Skin of body (tissue), 2 donors: ENCODE data around the gene XPC. TPM values are rescaled to one million over a fixed set of nuclear protein-coding genes. Genes with fewer than 3 reads are reported as not detected.
A peak's percentile ranks its signal among the peaks of the same experiment; 100 is the strongest.

Source experiments
- DNase-seq: peaks from one replicate; lab custom pipeline; 2025; lab: John Stamatoyannopoulos, UW
- total RNA-seq: library from RNA; depleted of rRNA; stranded (reverse); fragments of >200 nt; gene quantifications from one replicate; pipeline ENCODE4 v1.2.3, GENCODE V29; 2014

XPC gene
- total RNA-seq, 1 donor from 2014 or later = 18.5 TPM

DNA sequence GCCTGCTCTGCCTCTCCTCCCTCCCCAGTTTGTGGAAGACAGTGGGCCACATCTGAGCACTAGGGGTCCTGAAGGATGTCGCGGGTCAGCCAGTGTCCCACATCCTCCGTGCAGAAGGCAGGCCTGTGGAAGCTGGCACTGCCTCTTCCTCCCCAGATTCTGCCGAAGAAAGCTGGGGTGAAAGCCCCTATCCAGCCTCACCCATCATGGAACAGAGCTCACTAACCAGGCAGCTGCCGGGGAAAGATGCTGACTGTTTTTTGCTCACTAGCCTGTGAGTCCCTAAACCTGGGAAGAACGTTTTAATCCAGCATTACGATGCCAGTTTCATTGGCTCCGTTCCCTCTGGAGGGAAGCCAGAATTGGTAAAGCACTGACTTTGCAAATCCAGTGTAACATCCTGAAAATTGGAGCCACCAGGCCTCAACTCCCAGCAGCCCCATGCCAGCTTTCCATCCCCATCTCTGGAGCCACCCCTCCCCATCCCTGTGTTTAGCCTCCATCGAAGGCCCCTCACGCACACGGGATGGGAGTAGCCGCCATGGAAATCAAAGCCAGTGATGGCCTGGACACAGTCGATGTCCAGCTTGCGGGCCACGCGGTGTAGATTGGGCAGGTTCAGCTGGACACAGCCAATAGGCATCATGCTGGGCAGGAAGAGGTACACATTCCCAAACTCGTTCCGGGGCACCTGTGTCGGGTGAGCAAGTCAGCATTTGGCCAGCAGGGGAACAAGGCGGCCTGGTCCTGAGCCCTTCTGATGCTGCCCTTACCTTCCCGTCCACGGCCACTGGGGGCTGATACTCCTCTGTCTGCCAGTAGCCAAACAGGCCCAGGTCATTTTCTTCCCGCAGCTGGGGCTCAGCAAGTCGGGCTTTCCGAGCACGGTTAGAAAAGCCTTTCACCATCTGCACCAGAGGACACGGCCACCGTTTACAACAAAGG lies 30.1 kb downstream of the XPC start:
- DNase-seq = no peak

DNA sequence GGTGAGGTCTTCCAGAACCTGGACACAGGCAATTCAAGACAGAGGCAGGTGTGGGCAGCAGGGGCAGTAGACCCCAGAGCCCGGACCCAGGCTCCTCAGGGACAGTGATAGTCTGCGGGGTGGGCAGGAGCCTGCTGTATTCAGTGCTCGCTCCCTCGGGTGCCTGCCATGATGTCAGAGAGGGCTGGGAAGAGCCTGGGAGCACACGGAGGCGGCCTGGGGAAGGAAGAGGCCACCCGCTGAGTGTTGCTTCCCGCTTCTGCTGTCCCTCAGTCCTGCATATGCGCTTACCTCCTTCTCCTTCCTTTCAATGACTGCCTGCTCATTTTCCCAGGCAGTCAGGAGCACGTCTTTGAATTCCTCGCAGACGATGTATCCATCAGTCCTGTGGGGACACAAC lies 30.8 kb downstream of the XPC start:
- no peak for DNase-seq

DNA sequence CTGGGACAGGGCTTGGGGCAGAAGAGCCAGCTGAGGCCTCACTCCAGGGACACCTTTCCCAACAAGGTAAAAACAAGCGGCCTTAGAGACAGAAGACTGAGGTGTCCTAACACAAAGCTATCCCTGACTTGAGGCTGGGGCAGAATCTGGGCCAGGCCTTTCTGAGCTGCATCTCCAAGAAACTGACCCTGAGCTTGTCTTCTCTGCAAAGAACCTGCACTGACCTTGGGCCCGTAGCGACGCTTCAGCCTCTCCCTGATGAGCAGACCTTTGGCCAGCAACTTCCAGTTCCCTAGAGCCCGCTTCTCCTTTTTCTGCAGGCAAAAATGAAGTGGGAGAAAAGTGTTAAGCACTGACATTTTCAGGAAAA lies 31.4 kb downstream of the XPC start:
- DNase-seq = no peak

- DNase-seq = no peak
These were observed 31.9 kb downstream of the XPC start for GRCh38 chr3:14146381-14147065.

DNA sequence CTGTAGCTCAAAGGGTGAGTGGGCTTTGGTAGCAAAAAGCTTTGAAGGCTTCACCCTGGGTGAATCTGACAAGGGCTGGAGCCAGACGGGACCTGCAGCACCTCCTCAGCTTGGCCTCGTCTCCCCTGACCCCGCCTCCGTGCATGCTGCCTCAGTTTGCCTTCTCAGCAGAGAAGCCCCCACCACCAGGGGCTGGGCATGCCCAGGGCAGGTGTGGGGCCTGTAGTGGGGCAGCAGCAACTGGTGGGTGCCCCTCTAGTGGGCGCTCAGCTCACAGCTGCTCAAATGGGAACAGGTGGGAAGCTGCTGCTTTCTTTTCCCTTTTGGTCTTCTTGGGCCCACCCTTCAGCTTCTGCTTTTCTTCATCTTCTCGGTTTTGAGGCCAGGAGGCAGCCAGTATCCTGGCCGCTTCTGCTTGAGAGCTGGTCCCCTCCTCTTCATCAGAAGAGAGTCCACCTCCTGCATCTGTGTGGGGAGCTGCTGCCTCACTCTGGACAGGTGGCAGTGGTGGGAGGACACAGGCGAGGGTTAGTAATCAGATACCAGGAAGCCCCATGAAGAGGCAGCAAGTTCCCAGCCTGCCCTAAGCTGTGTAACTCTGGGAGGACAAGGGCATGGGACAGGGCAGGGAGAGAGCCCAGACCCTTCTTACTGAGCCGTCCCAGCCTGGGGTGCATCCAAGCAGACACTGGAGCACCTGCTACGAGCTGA lies 32.6 kb downstream of the XPC start:
- DNase-seq = no peak

GRCh38 chr3:14145236-14145635 lies 33.2 kb downstream of the XPC start:
- DNase-seq = no peak

- DNase-seq = peak; percentile 98
These were observed 33.9 kb downstream of the XPC start for GRCh38 chr3:14144423-14145075.

DNA sequence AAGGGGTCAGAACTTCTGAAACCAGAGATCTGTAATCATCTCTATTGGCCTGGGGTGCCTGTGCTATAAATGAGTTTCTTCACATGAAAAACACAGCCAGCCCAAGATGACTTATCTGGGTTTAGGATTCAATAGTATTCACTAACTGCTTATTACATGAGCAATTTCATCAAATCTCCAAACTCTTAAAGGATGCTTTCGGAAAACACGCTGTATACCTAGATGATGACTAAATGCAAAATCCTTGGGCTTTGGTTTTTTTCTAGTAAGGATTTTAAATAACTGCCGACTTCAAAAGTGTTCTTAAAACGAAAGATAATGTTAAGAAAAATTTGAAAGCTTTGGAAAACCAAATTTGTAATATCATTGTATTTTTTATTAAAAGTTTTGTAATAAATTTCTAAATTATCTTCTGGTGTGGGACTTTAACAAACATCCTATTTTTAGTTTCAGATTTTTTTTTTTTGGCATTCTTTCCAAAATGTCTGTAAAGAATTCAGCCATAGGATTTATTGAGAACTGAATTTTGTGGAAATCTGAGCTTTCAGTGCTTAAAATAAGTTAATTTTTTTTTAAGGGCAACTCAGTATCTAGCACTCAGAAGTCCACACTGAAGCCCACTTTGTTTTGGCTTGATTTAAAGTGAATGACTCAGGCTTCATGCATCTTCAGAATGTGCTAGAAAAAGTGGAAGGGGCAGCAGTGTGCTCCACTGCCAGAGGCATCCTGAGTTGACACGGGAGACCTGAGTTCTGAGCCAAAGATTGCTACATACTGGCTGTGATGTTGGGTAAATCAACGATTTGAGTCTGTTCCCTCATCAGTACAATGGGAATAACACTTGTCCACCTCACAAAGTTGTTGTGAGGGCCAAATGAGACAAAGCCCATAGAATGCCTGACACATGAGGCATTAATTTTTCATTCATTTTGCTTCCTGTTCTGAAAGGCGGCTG lies 34.9 kb downstream of the XPC start:
- peak; percentile 53 for DNase-seq

GRCh38 chr3:14142567-14143270 lies 35.7 kb downstream of the XPC start:
- no peak for DNase-seq

- no peak for DNase-seq
These were observed 36.6 kb downstream of the XPC start for GRCh38 chr3:14141602-14142341.

DNA sequence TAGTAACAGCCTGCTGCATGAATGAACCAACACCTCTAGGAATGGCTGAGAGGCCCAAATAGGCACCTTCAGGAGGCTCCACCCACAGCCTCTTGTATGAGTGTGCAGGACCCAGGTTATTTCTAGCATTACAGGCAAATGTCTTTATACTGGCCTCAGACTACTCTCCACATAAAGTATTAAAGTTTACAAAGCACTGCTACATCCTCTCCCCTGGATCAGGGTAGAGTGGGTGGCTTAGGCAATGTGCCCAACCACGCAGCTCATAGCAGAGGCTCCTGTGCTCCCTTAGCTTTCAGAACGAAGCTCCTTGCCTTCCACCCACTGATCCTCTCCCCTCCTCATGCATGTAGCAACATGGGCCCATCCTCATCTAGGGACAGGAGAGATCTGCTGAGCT lies 37.3 kb downstream of the XPC start:
- no peak for DNase-seq

DNA sequence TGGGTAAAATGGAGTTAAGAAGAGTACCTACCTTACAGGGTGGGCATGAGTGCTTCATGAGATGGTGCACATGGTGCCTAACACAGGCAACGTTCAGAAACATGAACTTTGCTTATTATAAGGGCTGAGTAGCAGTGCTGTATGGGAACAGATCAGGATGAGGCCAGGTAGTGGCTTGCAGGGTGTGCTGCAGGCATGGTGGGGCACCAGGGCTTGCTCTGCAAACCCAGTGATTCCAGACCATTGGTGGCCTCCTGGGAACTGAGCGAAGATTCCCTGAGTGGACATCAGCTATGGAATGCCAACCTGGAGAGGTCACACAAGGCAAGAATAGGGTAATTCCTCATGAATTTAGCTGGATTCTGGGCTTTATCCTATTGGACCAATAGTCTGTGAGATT lies 37.7 kb downstream of the XPC start:
- no peak for DNase-seq

DNA sequence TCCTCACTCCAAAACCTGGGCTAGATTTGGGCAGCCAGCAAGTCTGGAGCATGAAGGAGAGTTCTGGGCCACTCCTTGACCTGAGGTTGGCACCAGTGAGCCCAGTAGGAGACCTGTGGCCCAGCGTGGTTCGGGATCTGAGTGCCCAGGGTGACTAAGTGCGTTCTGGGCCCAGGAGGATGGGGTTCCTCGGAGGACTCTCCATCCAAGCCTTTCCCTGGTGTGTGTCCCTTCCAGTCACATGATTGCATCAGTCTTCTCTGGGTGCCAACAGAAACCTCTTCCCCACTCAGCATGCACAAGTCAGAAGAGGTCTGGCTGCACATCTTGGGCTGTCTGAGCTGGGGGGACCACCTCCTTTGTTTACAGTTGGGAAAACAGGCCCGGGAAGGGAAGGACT lies 38.6 kb downstream of the XPC start:
- no peak for DNase-seq

DNA sequence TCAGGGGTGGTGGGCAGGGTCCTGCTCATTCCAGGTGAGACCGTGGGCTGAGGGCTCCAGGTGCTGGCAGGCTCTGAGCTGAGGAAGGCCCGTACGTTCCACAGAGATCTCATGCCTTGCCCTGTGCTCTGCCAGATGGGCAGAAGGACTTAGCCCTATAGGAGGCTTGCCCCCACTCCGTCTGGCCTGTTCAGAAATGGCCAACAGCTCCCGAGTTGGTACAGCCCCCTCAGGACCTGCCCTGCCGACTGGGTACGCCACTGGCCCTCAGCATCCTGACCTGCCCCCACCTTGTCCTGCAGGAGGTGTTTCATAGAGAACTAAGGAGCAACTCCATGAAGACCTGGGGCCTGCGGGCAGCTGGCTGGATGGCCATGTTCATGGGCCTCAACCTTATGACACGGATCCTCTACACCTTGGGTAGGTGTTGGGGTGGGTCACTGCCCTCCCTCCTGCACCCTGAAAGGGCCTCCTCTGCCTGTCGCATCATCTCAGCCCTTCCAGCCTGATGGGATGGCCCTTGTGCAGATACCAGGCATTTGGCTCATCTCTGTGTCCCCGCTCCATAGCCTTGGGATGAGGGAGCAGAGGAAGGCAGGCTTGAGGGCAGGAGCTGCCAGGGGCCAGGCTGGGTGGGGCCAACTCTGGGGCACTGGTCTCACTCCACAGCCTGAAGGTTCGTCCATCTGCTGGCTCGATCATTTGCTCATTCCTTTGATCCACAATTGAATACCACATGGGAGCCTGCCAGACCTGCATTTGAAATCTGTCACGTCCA lies 39.3 kb downstream of the XPC start:
- DNase-seq = no peak

DNA sequence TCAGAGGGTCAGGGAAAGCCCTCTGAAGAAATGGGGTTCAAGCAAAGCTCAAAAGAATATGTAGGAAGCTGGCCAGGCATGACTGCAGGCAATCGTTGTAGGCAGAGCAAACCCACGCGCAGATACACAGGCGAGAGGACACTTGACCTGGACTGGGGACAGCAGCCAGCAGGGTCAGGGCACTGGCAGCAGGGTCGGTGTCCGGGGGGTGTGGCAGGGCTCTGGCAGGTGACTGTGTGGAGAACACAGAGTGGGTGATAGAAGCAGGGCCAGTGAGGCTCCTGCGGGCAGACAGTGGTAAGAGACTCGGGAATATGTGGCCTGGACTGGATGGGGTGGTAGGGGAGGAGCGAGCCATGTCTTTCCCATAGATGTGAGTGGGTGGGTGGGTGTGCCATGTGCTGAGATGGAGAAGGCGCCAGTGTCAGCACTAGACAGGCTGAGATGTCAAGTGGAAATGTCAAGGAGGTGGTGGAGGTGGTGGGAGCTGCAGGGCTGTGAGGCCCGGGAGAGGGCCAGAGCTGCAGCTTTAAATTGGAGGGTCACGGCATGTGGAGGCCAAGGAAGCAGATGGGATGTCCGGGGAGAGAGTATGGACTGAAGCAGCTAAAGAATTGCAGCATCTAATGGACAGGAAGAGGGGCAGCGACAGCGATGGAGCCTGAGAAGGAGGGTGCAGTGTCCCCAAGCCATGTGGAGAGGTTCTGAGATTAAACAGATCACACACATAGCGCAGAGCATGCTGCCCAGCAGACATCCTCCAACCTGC lies 40.1 kb downstream of the XPC start:
- DNase-seq = no peak

GRCh38 chr3:14137445-14137844 lies 41.0 kb downstream of the XPC start:
- DNase-seq = no peak

DNA sequence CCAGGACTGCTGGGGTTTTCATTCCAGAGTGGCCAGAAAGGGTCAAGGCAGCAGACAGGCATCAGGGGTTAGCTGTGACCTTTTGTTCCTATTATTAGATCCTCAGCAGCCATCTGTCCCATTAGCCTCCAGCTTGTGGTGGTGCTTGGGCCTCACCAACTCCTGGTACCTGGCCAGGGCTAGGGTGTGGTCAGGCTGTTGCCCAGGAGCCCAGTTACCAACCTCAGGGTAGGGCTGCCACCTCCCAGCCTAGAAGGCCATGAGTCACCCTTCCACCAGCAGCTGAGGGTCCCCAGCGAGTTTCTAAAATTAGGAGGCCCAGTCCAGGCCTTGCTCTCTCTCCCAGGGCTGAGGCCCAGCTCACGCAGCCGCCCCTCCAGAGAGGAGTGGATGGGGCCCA lies 41.4 kb downstream of the XPC start:
- no peak for DNase-seq

GRCh38 chr3:14135581-14135980 lies 42.8 kb downstream of the XPC start:
- no peak for DNase-seq
